SK-N-SH (cell line): ENCODE measurements around the gene SHB. TPM values are rescaled to one million over a fixed set of nuclear protein-coding genes. Genes with fewer than 3 reads are reported as not detected.
A peak's percentile ranks its signal among the peaks of the same experiment; 100 is the strongest.

ENCODE experiments used
- CTCF ChIA-PET: fragments of 300-600, 350-600 bp; formaldehyde crosslinking; extraction: SDS; loops from one replicate; lab custom pipeline; 2021; lab: Yijun Ruan, JAX
- POLR2A ChIA-PET: fragments of 350-600 bp; sonication (Branson Sonifier 250); formaldehyde crosslinking; extraction: SDS; loops from one replicate; lab custom pipeline; 2020; ENCODE audit warnings: antibody characterized with exemption, inconsistent platforms; lab: Yijun Ruan, JAX
- DNase-seq: peaks from one replicate; pipeline ENCODE4 v3.0.0; 2012
- H2AFZ ChIP-seq: fragments of 200-600 bp; sonication (generic); 2 replicates; pipeline ENCODE4 v1.8.1; 2016; ENCODE audit warnings: antibody characterized with exemption, mild to moderate bottlenecking, low read depth
- H3F3A ChIP-seq: fragments of 200-600 bp; sonication (generic); replicated peaks from 2 replicates; pipeline ENCODE3; 2016; ENCODE audit warnings: antibody characterized with exemption, mild to moderate bottlenecking; ENCODE audit not compliant: insufficient read depth
- H3K27ac ChIP-seq, 2 experiments: fragments of 200-500 bp in 1 of 2; fragments of 200-600 bp in 1 of 2; sonication (Bioruptor generic) in 1 of 2; sonication (generic), shearing (Covaris generic) in 1 of 2; 2 replicates each; pipeline versions ENCODE4 v1.5.1 to v1.6.1; 2014 to 2016; ENCODE audit warnings: low read depth in 2 of 2, inconsistent platforms in 1 of 2, low read length in 1 of 2, mild to moderate bottlenecking in 1 of 2, mixed read lengths in 1 of 2
- H3K27me3 ChIP-seq: fragments of 200-600 bp; sonication (generic), shearing (Covaris generic); 2 replicates; pipeline ENCODE4 v1.6.1; 2016; ENCODE audit warnings: mixed run types; ENCODE audit not compliant: insufficient read depth
- H3K36me3 ChIP-seq, 2 experiments: fragments of 200-500 bp in 1 of 2; fragments of 200-600 bp in 1 of 2; sonication (Bioruptor generic) in 1 of 2; sonication (generic) in 1 of 2; replicated peaks in 1 of 2; 2 replicates each; pipeline versions ENCODE3 to v1.5.1; 2014 to 2016; ENCODE audit warnings: low read length in 1 of 2, mild to moderate bottlenecking in 1 of 2; ENCODE audit not compliant: insufficient read depth in 2 of 2, control insufficient read depth in 1 of 2
- H3K4me1 ChIP-seq, 2 experiments: fragments of 200-500 bp in 1 of 2; fragments of 200-600 bp in 1 of 2; sonication (Bioruptor generic) in 1 of 2; sonication (generic), shearing (Covaris generic) in 1 of 2; 2 replicates each; pipeline versions ENCODE4 v1.5.1 to v1.6.1; 2014 to 2016; ENCODE audit warnings: low read depth in 1 of 2, low read length in 1 of 2, mixed run types in 1 of 2; ENCODE audit not compliant: insufficient read depth in 2 of 2, control insufficient read depth in 1 of 2
- H3K4me2 ChIP-seq: fragments of 200-600 bp; sonication (generic), shearing (Covaris generic); 2 replicates; pipeline ENCODE4 v1.6.1; 2017; ENCODE audit warnings: mixed run types
- H3K4me3 ChIP-seq, 2 experiments: fragments of 200-500 bp in 1 of 2; fragments of 200-600 bp in 1 of 2; sonication (Bioruptor generic) in 1 of 2; sonication (generic), shearing (Covaris generic) in 1 of 2; 2 replicates each; pipeline versions ENCODE4 v1.5.1 to v1.8.1; 2014 to 2016; ENCODE audit warnings: low read depth in 2 of 2, inconsistent platforms in 1 of 2, low read length in 1 of 2, mild to moderate bottlenecking in 1 of 2, mixed read lengths in 1 of 2, moderate library complexity in 1 of 2
- H3K79me2 ChIP-seq: fragments of 200-600 bp; sonication (generic); 2 replicates; pipeline ENCODE4 v1.8.1; 2017; ENCODE audit warnings: mild to moderate bottlenecking; ENCODE audit not compliant: insufficient read depth
- H3K9ac ChIP-seq: fragments of 200-600 bp; sonication (generic); 2 replicates; pipeline ENCODE4 v1.6.1; 2017; ENCODE audit warnings: mixed run types
- H3K9me2 ChIP-seq: fragments of 200-600 bp; sonication (generic); 2 replicates; pipeline ENCODE4 v1.6.1; 2017; ENCODE audit warnings: mixed run types
- H3K9me3 ChIP-seq: fragments of 200-600 bp; sonication (generic); 2 replicates; pipeline ENCODE4 v1.6.1; 2017; ENCODE audit warnings: mixed run types, mild to moderate bottlenecking, moderate library complexity
- H4K20me1 ChIP-seq: fragments of 200-600 bp; sonication (generic); 2 replicates; pipeline ENCODE4 v1.6.1; 2017; ENCODE audit warnings: mild to moderate bottlenecking, mixed run types; ENCODE audit not compliant: insufficient read depth
- CHD2 ChIP-seq: fragments of 150-350 bp; IDR thresholded peaks from 2 replicates; pipeline ENCODE4 v1.6.1; 2018; ENCODE audit warnings: low read length; ENCODE audit not compliant: partially characterized antibody
- ELF1 ChIP-seq: IDR thresholded peaks from 2 replicates; pipeline ENCODE4 v1.4.0; 2012
- EP300 ChIP-seq, 2 experiments: IDR thresholded peaks; 2 replicates each; pipeline versions ENCODE4 v1.4.0 to v1.6.1; 2012; ENCODE audit warnings: borderline replicate concordance in 1 of 2, low read depth in 1 of 2, low read length in 1 of 2
- FOSL2 ChIP-seq: IDR thresholded peaks from 2 replicates; pipeline ENCODE4 v1.4.0; 2012; ENCODE audit warnings: low read depth, mild to moderate bottlenecking, moderate library complexity, borderline replicate concordance
- JUND ChIP-seq: IDR thresholded peaks from 2 replicates; pipeline ENCODE4 v1.4.0; 2012
- RAD21 ChIP-seq: IDR thresholded peaks from 2 replicates; pipeline ENCODE4 v1.6.1; 2012; ENCODE audit warnings: mild to moderate bottlenecking, low read length
- RCOR1 ChIP-seq: fragments of 150-350 bp; IDR thresholded peaks from 2 replicates; pipeline ENCODE4 v1.6.1; 2017; ENCODE audit warnings: antibody characterized with exemption, low read length
- REST ChIP-seq: IDR thresholded peaks from 2 replicates; pipeline ENCODE4 v1.6.1; 2012; ENCODE audit warnings: mild to moderate bottlenecking, low read depth, low read length, moderate library complexity
- RXRA ChIP-seq: IDR thresholded peaks from 2 replicates; pipeline ENCODE4 v1.4.0; 2012; ENCODE audit warnings: low read depth, mild to moderate bottlenecking, borderline replicate concordance
- TAF1 ChIP-seq: IDR thresholded peaks from 2 replicates; pipeline ENCODE4 v1.6.1; 2012; ENCODE audit warnings: low read depth, mild to moderate bottlenecking, low read length, moderate library complexity, borderline replicate concordance
- WGBS: methylation state at CpG from one replicate; pipeline ENCODE4 v1.1.6; 2017; ENCODE audit warnings: low lambda C conversion rate; 5-methylcytosine and 5-hydroxymethylcytosine counted together
- polyA plus RNA-seq, 3 experiments: library from polyadenylated mRNA; depleted of rRNA; stranded (reverse); fragments of >200 nt; gene quantifications; 2 replicates each; pipeline ENCODE4 v1.2.3, GENCODE V29; 2012

SHB gene
- polyA plus RNA-seq, 1 of the 3 experiments (the other 2 are of a cell fraction) = 26.0 TPM

- TF ChIP-seq RXRA (no peak), ELF1 (no peak), JUND (no peak), FOSL2 (no peak), CHD2 (no peak), TAF1 (no peak), RCOR1 (no peak), REST (no peak), RAD21 (no peak)
- Histone ChIP-seq H3K4me1 (peaks cover 12 to 30% of the 10 kb centered on the region in 2 experiments; a peak in 3 of 4 replicates), H3K27me3 (no peaks in the 10 kb centered on the region), H3K9me3 (no peaks in the 10 kb centered on the region), H3K27ac (peak overlapping the region in 1 of 2 experiments; percentile 96; a peak in 1 of 4 replicates), H3F3A (peaks cover 28% of the 10 kb centered on the region), H3K9ac (no peak overlapping the region), H3K79me2 (peaks cover 63% of the 10 kb centered on the region), H3K36me3 (peaks cover 4 to 17% of the 10 kb centered on the region in 2 experiments), H4K20me1 (no peaks in the 10 kb centered on the region), H3K4me3 (no peak overlapping the region), H3K4me2 (no peak overlapping the region), H3K9me2 (no peaks in the 10 kb centered on the region), H2AFZ (no peak overlapping the region)
- no peak for DNase-seq
- CTCF ChIA-PET = interaction anchor here (2.6 kb wide), 1 partner anchor 44 kb away, joined by 11 read pairs; no protein-coding TSS in a partner anchor
- 95% methylated on average over 2 of the region's 2 CpGs for WGBS
- POLR2A ChIA-PET = no interaction called here
Observed at GRCh38 chr9:37957664-37957953, 111.4 kb downstream of the SHB start.

- no peak for TF ChIP-seq EP300 (IDR thresholded peaks at IDR 0.05; ENCODE audit: borderline replicate concordance in 1 of 2, low read depth in 1 of 2, low read length in 1 of 2)
- peak; percentile 35 for TF ChIP-seq RAD21
- Histone ChIP-seq H3K27ac (peak overlapping the region; percentile 16 to 96; a peak in 2 of 4 replicates), H3K4me3 (no peak overlapping the region), H3K4me2 (no peak overlapping the region), H4K20me1 (no peaks in the 10 kb centered on the region), H3K79me2 (peaks cover 63% of the 10 kb centered on the region), H3F3A (peaks cover 28% of the 10 kb centered on the region), H3K36me3 (peaks cover 4 to 16% of the 10 kb centered on the region in 2 experiments), H2AFZ (no peak overlapping the region), H3K4me1 (peaks cover 12 to 30% of the 10 kb centered on the region in 2 experiments; a peak in 3 of 4 replicates), H3K9ac (no peak overlapping the region), H3K9me2 (no peaks in the 10 kb centered on the region), H3K9me3 (no peaks in the 10 kb centered on the region), H3K27me3 (no peaks in the 10 kb centered on the region)
- CTCF ChIA-PET = interaction anchor here (0.9 to 2.6 kb wide), 4 partner anchors 9 to 131 kb away, joined by 3 to 11 read pairs (median 4); no protein-coding TSS in a partner anchor
- POLR2A ChIA-PET = no interaction called here
- DNase-seq = no peak
- WGBS = 93% methylated on average over 8 of the region's 16 CpGs
Observed at GRCh38 chr9:37956904-37957663, 111.9 kb downstream of the SHB start.
